Measurements from ENCODE around the gene KIF4A.
"Not testable (repeated sequence)": the region's sequence is repeated elsewhere in the genome, so short reads cannot be mapped to it uniquely, and the experiment has no call there.

Gene KIF4A, protein sequence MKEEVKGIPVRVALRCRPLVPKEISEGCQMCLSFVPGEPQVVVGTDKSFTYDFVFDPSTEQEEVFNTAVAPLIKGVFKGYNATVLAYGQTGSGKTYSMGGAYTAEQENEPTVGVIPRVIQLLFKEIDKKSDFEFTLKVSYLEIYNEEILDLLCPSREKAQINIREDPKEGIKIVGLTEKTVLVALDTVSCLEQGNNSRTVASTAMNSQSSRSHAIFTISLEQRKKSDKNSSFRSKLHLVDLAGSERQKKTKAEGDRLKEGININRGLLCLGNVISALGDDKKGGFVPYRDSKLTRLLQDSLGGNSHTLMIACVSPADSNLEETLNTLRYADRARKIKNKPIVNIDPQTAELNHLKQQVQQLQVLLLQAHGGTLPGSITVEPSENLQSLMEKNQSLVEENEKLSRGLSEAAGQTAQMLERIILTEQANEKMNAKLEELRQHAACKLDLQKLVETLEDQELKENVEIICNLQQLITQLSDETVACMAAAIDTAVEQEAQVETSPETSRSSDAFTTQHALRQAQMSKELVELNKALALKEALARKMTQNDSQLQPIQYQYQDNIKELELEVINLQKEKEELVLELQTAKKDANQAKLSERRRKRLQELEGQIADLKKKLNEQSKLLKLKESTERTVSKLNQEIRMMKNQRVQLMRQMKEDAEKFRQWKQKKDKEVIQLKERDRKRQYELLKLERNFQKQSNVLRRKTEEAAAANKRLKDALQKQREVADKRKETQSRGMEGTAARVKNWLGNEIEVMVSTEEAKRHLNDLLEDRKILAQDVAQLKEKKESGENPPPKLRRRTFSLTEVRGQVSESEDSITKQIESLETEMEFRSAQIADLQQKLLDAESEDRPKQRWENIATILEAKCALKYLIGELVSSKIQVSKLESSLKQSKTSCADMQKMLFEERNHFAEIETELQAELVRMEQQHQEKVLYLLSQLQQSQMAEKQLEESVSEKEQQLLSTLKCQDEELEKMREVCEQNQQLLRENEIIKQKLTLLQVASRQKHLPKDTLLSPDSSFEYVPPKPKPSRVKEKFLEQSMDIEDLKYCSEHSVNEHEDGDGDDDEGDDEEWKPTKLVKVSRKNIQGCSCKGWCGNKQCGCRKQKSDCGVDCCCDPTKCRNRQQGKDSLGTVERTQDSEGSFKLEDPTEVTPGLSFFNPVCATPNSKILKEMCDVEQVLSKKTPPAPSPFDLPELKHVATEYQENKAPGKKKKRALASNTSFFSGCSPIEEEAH

DNA sequence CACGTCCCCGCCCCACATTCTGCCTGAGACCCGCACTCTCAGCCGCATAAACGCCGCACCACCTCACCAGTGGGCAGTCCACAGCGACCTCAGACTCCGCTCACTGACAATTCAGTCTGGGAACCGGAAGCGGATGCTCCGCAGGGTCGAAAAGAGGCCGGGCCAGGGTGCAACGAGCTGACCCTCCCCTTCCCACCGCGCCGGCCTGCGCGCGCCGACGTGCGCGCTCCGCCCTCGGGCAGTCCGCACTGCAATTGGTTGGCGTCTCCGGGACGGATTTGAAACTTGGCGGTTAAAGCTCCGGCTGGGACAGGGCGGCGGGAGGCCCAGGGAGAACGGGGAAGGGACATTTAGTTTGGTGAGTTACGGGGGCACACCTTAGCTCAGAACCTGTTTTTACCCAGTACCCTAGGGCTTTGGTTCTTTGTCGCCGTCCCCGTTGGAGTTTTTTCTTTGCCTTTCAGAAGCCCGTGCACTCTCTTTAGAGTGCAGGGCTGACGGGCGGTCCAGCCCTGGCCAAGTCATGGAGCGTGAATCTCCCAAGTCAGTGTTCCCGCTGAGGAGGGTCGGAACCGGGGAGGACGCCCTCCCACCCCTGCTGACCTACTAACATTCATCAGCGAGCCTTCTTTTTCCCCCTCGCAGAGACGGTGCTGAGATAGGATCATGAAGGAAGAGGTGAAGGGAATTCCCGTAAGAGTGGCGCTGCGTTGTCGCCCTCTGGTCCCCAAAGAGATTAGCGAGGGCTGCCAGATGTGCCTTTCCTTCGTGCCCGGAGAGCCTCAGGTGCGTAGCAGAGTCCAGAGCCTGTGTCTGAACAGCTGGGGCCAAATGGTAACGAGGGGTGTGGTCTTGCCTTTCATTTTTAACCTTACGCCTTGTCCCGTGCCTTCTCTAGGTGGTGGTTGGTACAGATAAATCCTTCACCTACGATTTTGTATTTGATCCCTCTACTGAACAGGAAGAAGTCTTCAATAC lies at the start of gene KIF4A, which contains the start of gene PDZD11:
KIF4A (plus strand) TSS at position 312 of the 978 bp plus-strand sequence; CDS start at position 667, 355 bp downstream.
PDZD11 (minus strand) TSS at position 135 of the 978 bp plus-strand sequence. CDS start 586 bp downstream, outside the sequence.
- DNase-seq (ENCODE audit: low read depth in 2 of 3, low spot score in 2 of 3), result peak; percentile 36 to 68 (median 47)

DNA sequence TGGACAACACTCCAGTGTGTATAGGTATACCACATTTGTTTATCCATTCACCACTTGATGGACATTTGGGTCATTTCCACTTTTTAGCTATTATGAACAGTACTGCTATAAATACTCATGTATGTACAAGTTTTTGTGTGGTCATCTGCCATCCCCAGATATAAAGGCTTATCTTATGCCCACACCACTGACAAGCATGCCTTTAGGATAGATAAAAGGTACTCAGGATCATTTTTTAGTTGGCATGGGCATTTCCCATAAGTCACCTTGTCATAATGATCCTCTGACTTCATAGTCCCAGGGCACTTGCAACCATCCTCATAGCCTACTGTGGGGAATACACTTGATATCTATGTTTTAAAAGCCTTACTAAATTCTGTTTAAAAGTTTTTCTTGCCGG lies 49.2 kb upstream of the KIF4A start:
- no peak for DNase-seq (ENCODE audit: low read depth in 2 of 3, low spot score in 2 of 3)

DNA sequence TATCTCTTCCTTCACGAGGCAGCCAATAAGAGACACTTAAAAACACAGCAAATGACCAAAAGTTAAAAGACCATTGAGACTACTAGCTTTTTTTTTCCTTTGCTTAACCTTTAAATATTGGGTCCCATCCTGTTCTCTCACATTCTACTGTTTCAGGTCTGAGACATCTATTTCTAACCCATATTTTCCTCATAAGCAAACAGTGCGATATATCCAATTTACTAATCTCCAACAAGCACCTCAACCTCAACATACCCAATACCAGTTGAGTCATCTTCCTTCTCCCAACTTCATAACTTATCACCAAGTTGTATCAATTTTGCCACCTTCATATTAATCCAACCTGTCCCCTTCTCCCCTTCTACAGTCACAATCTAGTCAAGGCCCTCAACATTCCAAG lies 48.4 kb upstream of the KIF4A start:
- DNase-seq (ENCODE audit: low read depth in 2 of 3, low spot score in 2 of 3), result no peak

DNA sequence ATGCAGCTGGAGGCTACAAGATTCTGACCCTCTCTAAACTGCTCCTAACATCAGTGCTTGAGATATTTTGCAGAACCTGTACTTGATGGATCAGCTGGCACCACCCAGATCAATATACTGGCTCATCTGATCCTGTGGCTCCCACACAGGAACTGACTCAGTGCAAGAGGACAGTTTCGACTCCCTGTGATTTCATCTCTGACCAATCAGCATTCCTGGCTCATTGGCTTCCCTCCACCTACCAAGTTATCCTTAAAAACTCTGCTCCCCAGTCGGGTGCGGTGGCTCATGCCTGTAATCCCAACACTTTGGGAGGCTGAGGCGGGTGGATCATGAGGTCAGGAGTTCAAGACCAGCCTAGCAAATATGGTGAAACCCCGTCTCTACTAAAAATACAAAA lies 46.3 kb upstream of the KIF4A start:
- DNase-seq (ENCODE audit: low read depth in 2 of 3, low spot score in 2 of 3), result not testable (repeated sequence)

- no peak for DNase-seq (ENCODE audit: low read depth in 2 of 3, low spot score in 2 of 3)
Measured at GRCh38 chrX:70244881-70245280, 45.0 kb upstream of the KIF4A start.

GRCh38 chrX:70247252-70247651 lies 42.7 kb upstream of the KIF4A start:
- DNase-seq (ENCODE audit: low read depth in 2 of 3, low spot score in 2 of 3), result no peak

DNA sequence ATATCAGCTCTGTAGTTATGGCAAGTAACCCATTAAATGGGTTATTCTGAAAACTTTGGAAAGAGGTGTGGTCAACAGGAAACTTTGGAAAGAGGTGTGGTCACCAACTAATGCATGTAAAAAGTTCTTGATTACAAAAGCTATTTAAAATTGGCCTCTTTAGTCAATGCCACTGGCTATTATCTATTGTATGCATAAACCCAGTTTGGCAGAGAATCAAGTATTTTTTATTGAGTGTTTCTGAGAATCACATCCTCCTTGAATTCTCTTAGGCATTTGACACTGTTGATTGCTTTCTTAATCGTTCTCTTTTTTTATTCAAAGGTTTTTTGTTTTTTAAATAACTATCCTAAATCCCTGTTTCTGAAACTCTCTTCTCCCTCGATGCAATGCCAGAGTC lies 37.4 kb upstream of the KIF4A start:
- DNase-seq (ENCODE audit: low read depth in 2 of 3, low spot score in 2 of 3), result no peak

DNA sequence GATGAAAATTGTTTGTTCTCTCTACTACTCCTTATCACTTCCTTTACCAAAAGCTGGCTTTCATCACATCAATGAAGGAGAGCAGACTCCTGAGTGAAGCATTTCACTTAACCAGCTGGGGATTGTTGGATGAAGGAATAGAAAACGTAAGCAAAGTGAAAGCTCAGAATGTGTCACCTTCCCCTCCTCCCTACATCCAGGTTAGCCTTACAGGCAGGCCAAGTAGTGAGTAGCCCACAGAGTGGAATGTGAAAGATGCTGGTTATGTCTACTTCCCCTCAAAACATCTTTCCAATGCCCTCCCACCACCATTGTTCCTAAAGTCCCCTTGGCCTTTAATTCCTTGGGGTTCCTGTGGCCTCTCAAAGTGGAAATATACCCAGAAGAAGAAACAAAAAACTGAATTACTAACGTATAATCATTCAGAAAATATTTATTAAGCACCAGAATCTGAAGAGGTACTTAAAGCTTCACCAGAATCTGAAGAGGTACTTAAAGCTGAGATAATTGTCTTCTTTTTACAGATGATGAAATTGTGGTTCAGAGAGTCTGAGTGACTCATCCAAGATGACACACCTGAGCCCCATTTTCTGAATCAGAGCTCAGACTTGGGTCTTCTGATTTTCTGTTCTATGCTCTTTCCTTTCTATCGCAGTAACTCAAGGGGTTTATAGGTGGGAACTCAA lies 36.4 kb upstream of the KIF4A start:
- no peak for DNase-seq (ENCODE audit: low read depth in 2 of 3, low spot score in 2 of 3)

DNA sequence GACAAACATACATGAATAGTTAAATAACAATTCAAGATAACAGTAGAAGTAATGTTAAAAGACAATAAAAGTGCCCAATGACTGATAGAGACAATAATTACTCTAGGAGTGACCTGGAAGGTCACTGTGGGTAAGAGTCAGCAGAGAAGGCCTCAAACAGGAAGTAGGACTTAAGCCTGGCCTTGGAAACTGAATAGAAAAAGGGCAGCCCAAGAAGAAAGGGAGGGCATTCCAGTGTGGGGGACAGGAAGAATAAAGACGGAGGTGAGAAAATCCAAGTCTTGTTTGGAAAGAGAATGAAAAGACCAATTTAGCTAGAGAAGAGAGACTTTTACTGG lies 35.9 kb upstream of the KIF4A start:
- no peak for DNase-seq (ENCODE audit: low read depth in 2 of 3, low spot score in 2 of 3)

- DNase-seq (ENCODE audit: low read depth in 2 of 3, low spot score in 2 of 3), result no peak
Measured at GRCh38 chrX:70254909-70255308, 35.0 kb upstream of the KIF4A start.

GRCh38 chrX:70255452-70255851 lies 34.5 kb upstream of the KIF4A start:
- no peak for DNase-seq (ENCODE audit: low read depth in 2 of 3, low spot score in 2 of 3)

DNA sequence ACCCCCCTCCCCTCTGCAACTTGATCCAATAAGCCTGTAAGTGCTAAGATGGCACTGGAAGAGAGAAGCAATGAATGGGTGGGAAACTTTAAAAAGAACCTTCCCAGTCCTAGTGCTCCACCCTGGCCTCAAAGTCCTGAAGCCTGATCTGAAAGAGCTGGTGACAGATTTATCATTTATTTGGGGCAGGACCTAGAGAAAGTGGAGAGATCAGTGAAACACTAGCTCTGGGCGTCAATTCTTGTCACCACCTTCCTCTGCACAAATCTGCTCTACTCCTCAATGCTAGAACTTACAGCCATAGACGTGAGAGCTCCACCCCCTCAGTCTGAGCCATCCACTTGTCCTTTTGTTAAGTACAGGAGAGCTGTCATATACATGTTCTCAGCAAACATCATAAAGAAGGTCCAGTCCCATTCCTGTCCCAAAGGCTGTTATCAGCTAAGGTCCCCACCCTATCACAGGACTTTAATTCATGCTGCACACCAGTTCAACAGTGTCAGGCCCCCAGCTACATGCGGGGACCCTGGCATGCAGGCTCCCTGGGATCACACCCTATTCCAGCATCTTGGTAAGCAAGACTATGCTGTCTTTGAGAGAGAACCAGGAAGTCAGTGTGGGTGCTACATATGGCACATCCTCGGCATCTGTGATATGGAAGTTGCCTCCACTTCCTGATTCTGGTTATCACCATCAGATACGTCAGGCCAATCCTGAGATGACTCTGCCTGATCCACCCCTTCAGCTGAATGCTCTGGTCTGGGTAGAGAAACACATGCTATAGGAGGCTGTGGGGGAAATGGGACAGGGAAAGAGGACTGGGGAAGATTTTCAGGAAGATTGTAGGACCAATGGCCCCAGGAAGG lies 32.2 kb upstream of the KIF4A start:
- DNase-seq (ENCODE audit: low read depth in 2 of 3, low spot score in 2 of 3), result no peak

DNA sequence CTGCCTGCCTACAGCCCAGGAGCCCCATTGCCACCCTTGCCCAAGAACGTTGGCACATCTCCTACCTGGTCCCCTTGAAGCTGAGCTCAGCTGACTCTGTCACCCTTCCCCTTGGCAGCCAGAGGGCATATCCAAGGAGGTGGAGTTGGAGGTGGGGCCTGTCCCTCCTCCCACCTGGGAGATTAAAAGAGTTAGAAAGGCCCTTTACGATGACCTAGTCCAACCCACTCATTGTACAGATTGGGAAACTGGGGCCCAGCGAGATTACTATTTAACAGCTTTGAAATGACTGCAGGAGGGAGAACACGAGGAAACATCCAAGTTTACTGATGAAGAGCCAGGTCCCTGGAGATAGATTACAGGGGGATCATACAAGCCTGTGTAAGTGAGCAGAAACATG lies 29.8 kb upstream of the KIF4A start, which contains the start of gene P2RY4:
P2RY4 (minus strand) TSS at position 101 of the 400 bp plus-strand sequence. CDS start 580 bp downstream, outside the sequence.
- no peak for DNase-seq (ENCODE audit: low read depth in 2 of 3, low spot score in 2 of 3)

GRCh38 chrX:70262952-70263567 lies 26.8 kb upstream of the KIF4A start:
- DNase-seq (ENCODE audit: low read depth in 2 of 3, low spot score in 2 of 3), result peak in 1 of 3 experiments; percentile 11

GRCh38 chrX:70264784-70265183 lies 25.1 kb upstream of the KIF4A start:
- DNase-seq (ENCODE audit: low read depth in 2 of 3, low spot score in 2 of 3), result no peak

DNA sequence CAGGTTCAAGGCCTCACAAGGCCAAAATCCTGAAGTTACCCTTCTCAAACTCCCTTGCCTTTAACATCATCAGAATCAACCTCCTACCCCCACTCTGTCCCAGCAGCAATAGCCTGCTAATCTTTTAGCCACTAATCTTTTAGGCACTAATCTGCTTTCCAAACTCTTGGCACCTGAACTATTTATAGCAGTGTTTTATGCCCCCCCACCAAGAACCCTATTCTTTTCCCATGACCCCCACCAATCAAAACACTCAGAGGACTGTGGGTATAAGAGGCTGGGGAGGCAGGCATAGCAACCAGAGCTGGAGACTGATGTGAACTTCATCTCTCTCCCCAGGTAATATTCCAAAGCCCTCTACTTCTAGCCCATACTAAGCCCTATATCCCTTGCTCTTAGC lies 21.9 kb upstream of the KIF4A start, which contains the start of gene ARR3:
ARR3 (plus strand) TSS at position 301 of the 400 bp plus-strand sequence. CDS start 1,052 bp downstream, outside the sequence.
- no peak for DNase-seq (ENCODE audit: low read depth in 2 of 3, low spot score in 2 of 3)

DNA sequence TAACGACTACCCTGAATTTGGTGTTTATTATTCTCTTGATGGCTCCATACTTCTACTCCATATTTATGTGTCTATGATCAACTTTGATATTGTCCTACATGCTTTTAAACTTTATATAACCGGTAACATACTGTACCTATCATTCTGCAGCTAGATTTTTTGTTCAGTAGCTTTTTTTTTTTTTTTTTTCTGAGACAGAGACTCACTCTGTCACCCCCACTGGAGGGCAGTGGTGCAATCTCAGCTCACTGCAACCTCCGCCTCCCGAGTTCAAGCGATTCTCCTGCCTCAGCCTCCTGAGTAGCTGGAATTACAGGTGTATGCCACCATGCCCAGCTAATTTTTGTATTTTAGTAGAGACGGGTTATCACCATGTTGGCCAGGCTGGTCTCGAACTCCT lies 15.9 kb upstream of the KIF4A start:
- DNase-seq (ENCODE audit: low read depth in 2 of 3, low spot score in 2 of 3), result not testable (repeated sequence)

DNA sequence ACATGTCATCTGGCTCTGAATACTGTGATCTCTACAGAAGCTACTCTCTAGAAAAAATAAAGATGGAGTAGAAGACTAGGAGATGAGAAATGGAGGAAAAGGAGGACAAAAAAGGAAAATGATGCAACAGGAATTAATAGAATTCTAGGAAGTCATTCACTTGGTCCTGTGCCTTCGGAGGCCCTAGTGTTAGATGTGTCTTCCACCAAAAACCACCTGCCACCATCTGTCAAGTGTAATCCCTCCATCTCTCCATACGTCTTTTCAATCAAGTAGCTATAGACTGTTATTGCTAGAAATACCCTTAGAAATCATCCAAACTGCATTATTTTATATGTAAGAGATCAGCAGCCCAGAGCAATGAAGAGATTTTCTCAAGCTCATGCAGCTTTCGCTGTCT lies 10.8 kb upstream of the KIF4A start:
- DNase-seq (ENCODE audit: low read depth in 2 of 3, low spot score in 2 of 3), result no peak

Measured in activated CD8-positive, alpha-beta memory T cell treated with anti-CD3 and anti-CD28 coated beads for 48 hours (primary cell).